Measurements from ENCODE around the gene LYZ. TPM values are rescaled to one million over a fixed set of nuclear protein-coding genes. Genes with fewer than 3 reads are reported as not detected.
A peak's percentile ranks its signal among the peaks of the same experiment; 100 is the strongest.

The LYZ gene
- total and polyA plus RNA-seq, 9 of the 15 experiments (the other 6 are each of a cell fraction or from before 2014, with no cell fraction given): 27.2 to 96.3 (median 42.1) TPM

- TF ChIP-seq ZNF407 (IDR thresholded peaks at IDR 0.05; ENCODE audit: low read depth) (no peak), E2F4 (CRISPR knock-in tag; IDR thresholded peaks at IDR 0.05; ENCODE audit: low read depth) (peak; percentile 90), SMAD3 (CRISPR knock-in tag; conservative IDR thresholded peaks at IDR 0.05) (no peak), TSC22D4 (tag; IDR thresholded peaks at IDR 0.05) (no peak), MEF2D (tag; conservative IDR thresholded peaks at IDR 0.05; ENCODE audit: low read depth) (no peak), ZBTB17 (CRISPR knock-in tag; IDR thresholded peaks at IDR 0.05) (no peak), GATAD2B (IDR thresholded peaks at IDR 0.05; ENCODE audit: borderline replicate concordance) (no peak), CLOCK (CRISPR knock-in tag; IDR thresholded peaks at IDR 0.05; ENCODE audit: borderline replicate concordance) (no peak), FOXJ3 (CRISPR knock-in tag; IDR thresholded peaks at IDR 0.05) (no peak), ZBTB7A (IDR thresholded peaks at IDR 0.05; ENCODE audit: borderline replicate concordance, control insufficient read depth, low read depth, low read length) (peak; percentile 40; the same call in 1 of the 2 replicates), KDM4B (IDR thresholded peaks at IDR 0.05; ENCODE audit: borderline replicate concordance in 2 of 2, low read depth in 1 of 2) (peak in 1 of 2 experiments; percentile 35; a peak in 1 of 4 replicates)
Measured at GRCh38 chr12:69359531-69360347, 11.6 kb downstream of the LYZ start, which contains the start of gene YEATS4 (continued).
